NCI-H2196 treated with DMSO at 0.1 percent for 48 hours (cell line): ENCODE measurements around the gene AMFR.

ENCODE experiments used
- DNase-seq: peaks from one replicate; lab custom pipeline; 2025; ENCODE audit not compliant: unreplicated experiment; lab: John Stamatoyannopoulos, UW

AMFR gene

GRCh38 chr16:56425439-56425832, at the start of gene AMFR:
Gene AMFR (minus strand): TSS chr16:56425545. CDS start chr16:56425327, 218 bp downstream.
- DNase-seq, result peak; percentile 21

GRCh38 chr16:56470666-56471065, 45.3 kb upstream of the AMFR start:
- DNase-seq, result no peak

GRCh38 chr16:56470232-56470631, 44.9 kb upstream of the AMFR start:
- no peak for DNase-seq

- DNase-seq, result no peak
Measured at GRCh38 chr16:56469748-56470147, 44.4 kb upstream of the AMFR start.

- DNase-seq, result no peak
Measured at GRCh38 chr16:56468800-56469199, 43.5 kb upstream of the AMFR start.

GRCh38 chr16:56466344-56466743, 41.0 kb upstream of the AMFR start:
- DNase-seq, result no peak

GRCh38 chr16:56463153-56463552, 37.8 kb upstream of the AMFR start:
- DNase-seq, result no peak

GRCh38 chr16:56462064-56462796, 36.9 kb upstream of the AMFR start:
- DNase-seq, result no peak

GRCh38 chr16:56460101-56460500, 34.8 kb upstream of the AMFR start:
- no peak for DNase-seq

- DNase-seq, result no peak
Measured at GRCh38 chr16:56457927-56458470, 32.7 kb upstream of the AMFR start.

GRCh38 chr16:56451753-56452689, 26.7 kb upstream of the AMFR start:
- no peak for DNase-seq

GRCh38 chr16:56450986-56451752, 25.8 kb upstream of the AMFR start, which contains the start of the genes NUDT21 and OGFOD1:
Gene NUDT21 (minus strand): TSS chr16:56451332. CDS start chr16:56451202, 130 bp downstream.
Gene OGFOD1 (plus strand): TSS chr16:56451554. CDS start chr16:56451613, 59 bp downstream.
- peak; percentile 86 for DNase-seq

GRCh38 chr16:56450275-56450985, 25.1 kb upstream of the AMFR start:
- DNase-seq, result no peak

GRCh38 chr16:56448005-56448404, 22.7 kb upstream of the AMFR start:
- no peak for DNase-seq

- DNase-seq, result no peak
Measured at GRCh38 chr16:56447286-56447685, 21.9 kb upstream of the AMFR start.

- DNase-seq, result no peak
Measured at GRCh38 chr16:56438038-56438437, 12.7 kb upstream of the AMFR start.

- no peak for DNase-seq
Measured at GRCh38 chr16:56436258-56436657, 10.9 kb upstream of the AMFR start.

GRCh38 chr16:56428091-56428490, 2.7 kb upstream of the AMFR start:
- DNase-seq, result no peak

GRCh38 chr16:56426585-56426984, 1.2 kb upstream of the AMFR start:
- DNase-seq, result no peak

- DNase-seq, result no peak
Measured at GRCh38 chr16:56424791-56425438, 430 bp downstream of the AMFR start.
